ENCODE results near the gene TAS2R41. TPM values are rescaled to one million over a fixed set of nuclear protein-coding genes. Genes with fewer than 3 reads are reported as not detected.

Gene TAS2R41, protein sequence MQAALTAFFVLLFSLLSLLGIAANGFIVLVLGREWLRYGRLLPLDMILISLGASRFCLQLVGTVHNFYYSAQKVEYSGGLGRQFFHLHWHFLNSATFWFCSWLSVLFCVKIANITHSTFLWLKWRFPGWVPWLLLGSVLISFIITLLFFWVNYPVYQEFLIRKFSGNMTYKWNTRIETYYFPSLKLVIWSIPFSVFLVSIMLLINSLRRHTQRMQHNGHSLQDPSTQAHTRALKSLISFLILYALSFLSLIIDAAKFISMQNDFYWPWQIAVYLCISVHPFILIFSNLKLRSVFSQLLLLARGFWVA
- total RNA-seq, result not detected in 2 replicates

DNA sequence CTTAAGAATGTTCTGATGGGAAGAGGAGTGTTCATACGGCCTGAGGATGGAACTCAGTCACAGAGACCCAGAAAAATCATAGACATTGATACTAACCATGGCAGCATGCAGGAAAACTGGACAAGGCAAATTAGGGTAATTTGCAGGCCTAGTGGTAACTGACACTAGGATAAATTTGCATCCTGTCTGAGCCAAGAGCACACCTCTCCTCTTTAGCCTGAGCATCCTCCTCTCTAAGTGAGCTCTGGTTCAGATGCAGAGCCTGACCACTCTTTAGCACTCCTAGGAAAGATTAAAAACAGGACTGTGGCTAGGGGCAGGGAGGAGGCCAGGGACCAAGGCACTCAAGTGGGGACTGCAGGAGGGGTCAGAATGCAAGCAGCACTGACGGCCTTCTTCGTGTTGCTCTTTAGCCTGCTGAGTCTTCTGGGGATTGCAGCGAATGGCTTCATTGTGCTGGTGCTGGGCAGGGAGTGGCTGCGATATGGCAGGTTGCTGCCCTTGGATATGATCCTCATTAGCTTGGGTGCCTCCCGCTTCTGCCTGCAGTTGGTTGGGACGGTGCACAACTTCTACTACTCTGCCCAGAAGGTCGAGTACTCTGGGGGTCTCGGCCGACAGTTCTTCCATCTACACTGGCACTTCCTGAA lies at the start of gene TAS2R41:
Gene TAS2R41, plus strand, starts transcription at position 373 of the 650 bp plus-strand sequence. Its CDS starts 0 bp downstream, at position 373.
- no peak for DNase-seq
- Mint-ChIP-seq H3K36me3 (ENCODE audit: low read depth) (no peaks in the 10 kb centered on the region), H3K4me1 (no peaks in the 10 kb centered on the region), H3K9me3 (peaks cover 5% of the 10 kb centered on the region), H3K27me3 (peaks cover 7% of the 10 kb centered on the region), H3K27ac (no peak within 1 kb of the TSS), H3K4me3 (no peak within 1 kb of the TSS)
- POLR2A ChIA-PET, result no interaction called here
- no peak for ATAC-seq (ENCODE audit: low read depth)
- CTCF ChIA-PET, result no interaction called here
- intact Hi-C loops (cut with micrococcal nuclease), result no loop called here
- TF ChIP-seq, protein P1, sequence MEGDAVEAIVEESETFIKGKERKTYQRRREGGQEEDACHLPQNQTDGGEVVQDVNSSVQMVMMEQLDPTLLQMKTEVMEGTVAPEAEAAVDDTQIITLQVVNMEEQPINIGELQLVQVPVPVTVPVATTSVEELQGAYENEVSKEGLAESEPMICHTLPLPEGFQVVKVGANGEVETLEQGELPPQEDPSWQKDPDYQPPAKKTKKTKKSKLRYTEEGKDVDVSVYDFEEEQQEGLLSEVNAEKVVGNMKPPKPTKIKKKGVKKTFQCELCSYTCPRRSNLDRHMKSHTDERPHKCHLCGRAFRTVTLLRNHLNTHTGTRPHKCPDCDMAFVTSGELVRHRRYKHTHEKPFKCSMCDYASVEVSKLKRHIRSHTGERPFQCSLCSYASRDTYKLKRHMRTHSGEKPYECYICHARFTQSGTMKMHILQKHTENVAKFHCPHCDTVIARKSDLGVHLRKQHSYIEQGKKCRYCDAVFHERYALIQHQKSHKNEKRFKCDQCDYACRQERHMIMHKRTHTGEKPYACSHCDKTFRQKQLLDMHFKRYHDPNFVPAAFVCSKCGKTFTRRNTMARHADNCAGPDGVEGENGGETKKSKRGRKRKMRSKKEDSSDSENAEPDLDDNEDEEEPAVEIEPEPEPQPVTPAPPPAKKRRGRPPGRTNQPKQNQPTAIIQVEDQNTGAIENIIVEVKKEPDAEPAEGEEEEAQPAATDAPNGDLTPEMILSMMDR (IDR thresholded peaks at IDR 0.05), result no peak

DNA sequence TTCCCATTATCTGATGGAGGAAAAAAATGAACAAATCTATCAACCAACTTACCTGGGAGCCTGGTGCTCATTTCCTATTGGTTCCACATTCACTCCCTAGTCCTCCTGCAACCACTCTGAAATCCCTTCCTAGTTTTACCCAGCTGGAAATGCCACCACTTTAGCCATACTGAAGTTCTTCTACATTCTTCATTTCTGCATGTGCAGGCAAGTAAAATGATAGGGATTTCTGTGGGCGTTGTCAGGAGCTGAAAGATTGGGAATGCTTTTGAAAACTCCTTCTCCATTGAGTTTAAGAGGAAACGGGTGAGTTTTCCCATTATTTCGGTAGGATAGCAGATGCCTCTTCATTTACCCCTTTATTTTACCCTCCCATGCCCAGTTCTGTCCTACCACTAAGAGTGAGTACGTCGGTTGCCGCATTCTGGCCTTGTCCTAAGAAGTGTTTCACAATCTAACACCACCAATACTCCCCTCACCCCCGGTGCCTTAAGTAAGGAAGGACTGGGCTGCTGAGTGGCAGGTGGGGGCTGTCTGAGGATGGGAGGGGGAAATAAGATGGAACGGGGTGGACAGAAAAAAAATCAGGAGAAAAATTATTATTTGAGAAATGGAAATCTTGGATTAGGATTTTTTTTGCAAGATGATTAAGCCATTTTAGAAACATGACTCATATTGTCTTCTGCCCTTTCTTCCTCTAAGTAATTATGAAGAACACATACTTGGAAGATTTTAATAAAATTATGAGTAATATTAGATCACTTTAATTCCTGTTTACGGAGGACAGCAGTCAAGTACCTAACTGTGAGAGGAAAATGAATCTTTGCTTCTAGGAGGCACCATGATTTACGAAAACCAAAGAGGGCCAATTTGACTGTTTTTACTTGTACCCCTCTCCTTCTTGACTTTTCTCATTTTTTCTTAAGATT lies 47.6 kb upstream of the TAS2R41 start:
- no peak for ATAC-seq (ENCODE audit: low read depth)
- TF ChIP-seq, protein P1 (IDR thresholded peaks at IDR 0.05), result no peak
- Mint-ChIP-seq H3K4me3 (no peak overlapping the region), H3K4me1 (peaks cover 3% of the 10 kb centered on the region), H3K27me3 (peaks cover 12% of the 10 kb centered on the region), H3K9me3 (no peaks in the 10 kb centered on the region), H3K36me3 (ENCODE audit: low read depth) (no peaks in the 10 kb centered on the region), H3K27ac (no peak overlapping the region)
- CTCF ChIA-PET, result no interaction called here
- POLR2A ChIA-PET, result no interaction called here
- intact Hi-C loops (cut with micrococcal nuclease), result no loop called here
- no peak for DNase-seq

DNA sequence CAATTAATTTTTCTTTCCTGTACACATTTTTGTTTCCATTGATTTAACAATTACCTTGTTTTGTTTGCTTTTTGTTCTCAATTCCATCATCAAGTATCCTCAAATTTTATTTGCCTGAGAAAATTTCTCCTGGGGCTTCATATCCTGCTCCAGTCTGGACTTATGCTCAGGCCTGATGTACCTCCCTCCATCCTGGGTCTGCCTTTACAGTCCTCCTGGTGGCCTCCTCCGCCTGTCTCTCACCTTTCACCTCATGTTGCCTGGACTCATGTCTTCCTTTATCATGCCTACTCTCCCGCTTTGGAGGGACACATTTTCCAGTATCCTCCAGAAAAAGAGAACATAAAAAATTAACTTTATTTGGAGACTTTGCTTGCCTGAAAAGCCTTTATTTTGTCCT lies 46.6 kb upstream of the TAS2R41 start:
- ATAC-seq (ENCODE audit: low read depth) (no peak), DNase-seq (no peak)
- Mint-ChIP-seq H3K4me1 (peaks cover 3% of the 10 kb centered on the region), H3K4me3 (no peak overlapping the region), H3K27ac (no peak overlapping the region), H3K27me3 (peaks cover 16% of the 10 kb centered on the region), H3K36me3 (ENCODE audit: low read depth) (no peaks in the 10 kb centered on the region), H3K9me3 (no peaks in the 10 kb centered on the region)
- CTCF ChIA-PET, result no interaction called here
- intact Hi-C loops (cut with micrococcal nuclease), result no loop called here
- TF ChIP-seq, protein P1 (IDR thresholded peaks at IDR 0.05), result no peak
- POLR2A ChIA-PET, result no interaction called here

DNA sequence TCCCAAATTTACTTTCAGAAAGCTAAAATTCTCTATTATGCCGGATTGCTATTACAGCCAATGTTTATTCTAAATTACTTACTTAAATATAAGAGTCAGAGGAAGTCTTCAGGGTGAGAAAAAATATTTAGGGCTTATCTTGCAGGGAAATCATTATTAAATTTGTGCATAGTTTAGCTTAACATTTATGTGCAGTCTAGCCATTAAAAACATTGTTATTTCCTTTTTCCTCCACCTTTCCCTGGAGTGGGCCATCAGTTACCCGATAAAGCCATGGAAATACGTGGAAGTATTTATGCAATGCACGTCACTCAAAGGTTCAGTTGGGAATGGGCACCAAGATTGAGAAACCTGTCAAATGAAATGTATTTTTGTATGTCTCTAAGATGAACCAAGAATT lies 43.9 kb upstream of the TAS2R41 start:
- no peaks in the 10 kb centered on the region for H3K9me3 Mint-ChIP-seq
- H3K4me1 Mint-ChIP-seq, result peaks cover 4% of the 10 kb centered on the region
- CTCF ChIA-PET, result no interaction called here
- no peak overlapping the region for H3K4me3 Mint-ChIP-seq
- intact Hi-C loops (cut with micrococcal nuclease), result no loop called here
- no peaks in the 10 kb centered on the region for H3K36me3 Mint-ChIP-seq (ENCODE audit: low read depth)
- H3K27me3 Mint-ChIP-seq, result peaks cover 16% of the 10 kb centered on the region
- ATAC-seq (ENCODE audit: low read depth) (no peak), DNase-seq (no peak)
- no peak overlapping the region for H3K27ac Mint-ChIP-seq
- TF ChIP-seq, protein P1 (IDR thresholded peaks at IDR 0.05), result no peak
- POLR2A ChIA-PET, result no interaction called here

DNA sequence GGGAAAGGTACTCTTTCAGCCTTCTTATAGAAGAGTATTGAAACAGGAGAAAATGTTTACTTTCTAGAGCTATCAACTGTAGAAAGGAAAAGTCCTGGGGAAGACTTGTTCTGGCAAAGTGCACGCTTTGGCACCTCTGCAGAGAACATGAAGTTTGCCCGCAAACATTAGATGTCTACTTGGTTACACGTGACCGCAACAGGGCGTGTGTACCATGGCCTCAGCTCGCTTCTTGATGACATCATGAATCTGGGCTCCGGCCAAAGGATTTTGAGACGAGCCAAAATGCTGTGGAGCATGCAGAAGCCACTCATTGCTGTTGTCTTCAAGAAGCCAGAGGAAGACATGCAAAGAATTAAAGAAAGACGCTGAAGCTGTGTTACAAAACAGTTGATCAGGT lies 43.0 kb upstream of the TAS2R41 start:
- peaks cover 16% of the 10 kb centered on the region for H3K27me3 Mint-ChIP-seq
- ATAC-seq (ENCODE audit: low read depth) (no peak), DNase-seq (no peak)
- H3K4me3 Mint-ChIP-seq, result no peak overlapping the region
- TF ChIP-seq, protein P1 (IDR thresholded peaks at IDR 0.05), result no peak
- H3K4me1 Mint-ChIP-seq, result peaks cover 4% of the 10 kb centered on the region
- intact Hi-C loops (cut with micrococcal nuclease), result no loop called here
- CTCF ChIA-PET, result no interaction called here
- no peak overlapping the region for H3K27ac Mint-ChIP-seq
- no peaks in the 10 kb centered on the region for H3K9me3 Mint-ChIP-seq
- H3K36me3 Mint-ChIP-seq (ENCODE audit: low read depth), result no peaks in the 10 kb centered on the region
- POLR2A ChIA-PET, result no interaction called here
